Measurements from ENCODE around the gene DISP2. TPM values are rescaled to one million over a fixed set of nuclear protein-coding genes. Genes with fewer than 3 reads are reported as not detected.

DISP2 gene
- total RNA-seq, 1 donor from 2014 or later = 3.6 TPM

GRCh38 chr15:40323239-40323952 is 34.6 kb upstream of the DISP2 start, which contains the start of gene INAFM2:
TSS of gene INAFM2 (plus strand) at chr15:40323692. CDS start at chr15:40324056, 364 bp downstream.
- Mint-ChIP-seq H3K27me3 (ENCODE audit: unreplicated experiment) (peaks cover 18% of the 10 kb centered on the region), H3K27ac (ENCODE audit: unreplicated experiment) (no peak within 1 kb of the TSS), H3K36me3 (ENCODE audit: low read depth, unreplicated experiment) (no peaks in the 10 kb centered on the region), H3K9me3 (ENCODE audit: unreplicated experiment) (no peaks in the 10 kb centered on the region), H3K4me1 (ENCODE audit: unreplicated experiment) (peaks cover 43% of the 10 kb centered on the region), H3K4me3 (ENCODE audit: unreplicated experiment) (peak within 1 kb of the TSS; percentile 79)
- TF ChIP-seq CTCF (IDR thresholded peaks at IDR 0.05; ENCODE audit: unreplicated experiment) = peak; percentile 71
- peak; percentile 95 for DNase-seq (ENCODE audit: low spot score)

- Mint-ChIP-seq H3K27ac (ENCODE audit: unreplicated experiment) (no peak overlapping the region), H3K27me3 (ENCODE audit: unreplicated experiment) (peaks cover 18% of the 10 kb centered on the region), H3K36me3 (ENCODE audit: low read depth, unreplicated experiment) (no peaks in the 10 kb centered on the region), H3K4me3 (ENCODE audit: unreplicated experiment) (peak overlapping the region; percentile 88), H3K4me1 (ENCODE audit: unreplicated experiment) (peaks cover 48% of the 10 kb centered on the region), H3K9me3 (ENCODE audit: unreplicated experiment) (no peaks in the 10 kb centered on the region)
- TF ChIP-seq CTCF (IDR thresholded peaks at IDR 0.05; ENCODE audit: unreplicated experiment) = no peak
- DNase-seq (ENCODE audit: low spot score) = no peak
Measured at GRCh38 chr15:40323953-40324937, 33.8 kb upstream of the DISP2 start.

GRCh38 chr15:40325188-40325587 is 32.8 kb upstream of the DISP2 start:
- Mint-ChIP-seq H3K27ac (ENCODE audit: unreplicated experiment) (peak overlapping the region; percentile 70), H3K4me1 (ENCODE audit: unreplicated experiment) (peaks cover 55% of the 10 kb centered on the region), H3K9me3 (ENCODE audit: unreplicated experiment) (no peaks in the 10 kb centered on the region), H3K36me3 (ENCODE audit: low read depth, unreplicated experiment) (no peaks in the 10 kb centered on the region), H3K27me3 (ENCODE audit: unreplicated experiment) (peaks cover 16% of the 10 kb centered on the region), H3K4me3 (ENCODE audit: unreplicated experiment) (peak overlapping the region; percentile 88)
- DNase-seq (ENCODE audit: low spot score) = no peak
- TF ChIP-seq CTCF (IDR thresholded peaks at IDR 0.05; ENCODE audit: unreplicated experiment) = no peak

- H3K27me3 Mint-ChIP-seq (ENCODE audit: unreplicated experiment) = peaks cover 16% of the 10 kb centered on the region
- TF ChIP-seq CTCF (IDR thresholded peaks at IDR 0.05; ENCODE audit: unreplicated experiment) = no peak
- no peak for DNase-seq (ENCODE audit: low spot score)
- H3K36me3 Mint-ChIP-seq (ENCODE audit: low read depth, unreplicated experiment) = no peaks in the 10 kb centered on the region
- no peak overlapping the region for H3K4me3 Mint-ChIP-seq (ENCODE audit: unreplicated experiment)
- H3K4me1 Mint-ChIP-seq (ENCODE audit: unreplicated experiment) = peaks cover 60% of the 10 kb centered on the region
- H3K27ac Mint-ChIP-seq (ENCODE audit: unreplicated experiment) = no peak overlapping the region
- no peaks in the 10 kb centered on the region for H3K9me3 Mint-ChIP-seq (ENCODE audit: unreplicated experiment)
Measured at GRCh38 chr15:40325700-40326099, 32.3 kb upstream of the DISP2 start.

All from endothelial cell (in vitro differentiated cells).